Heart left ventricle (tissue), 16 donors: ENCODE data around the gene OLA1. TPM values are rescaled to one million over a fixed set of nuclear protein-coding genes. Genes with fewer than 3 reads are reported as not detected.

Experiments used
- ATAC-seq, 4 donors: fragments of 200-7000 bp; cut with Tn5 transposase; one replicate each; pipeline ENCODE4 v1.9.1; 2020 to 2022; ENCODE audit warnings: moderate library complexity in 4 of 4, mild to moderate bottlenecking in 3 of 4, moderate number of reproducible peaks in 1 of 4
- DNase-seq, 5 donors: peaks; one replicate each; pipeline ENCODE4 v3.0.0-alpha.2; 2020
- H3K27ac ChIP-seq, 12 donors: fragments of 200-600 bp; sonication (generic) in 4 of 12; one replicate each; pipeline versions ENCODE4 v1.5.0 to v1.8.0; 2016 to 2022; ENCODE audit warnings: mild to moderate bottlenecking in 2 of 12
- H3K27me3 ChIP-seq, 9 donors: fragments of 200-600 bp; sonication (generic) in 2 of 9; one replicate each; pipeline versions ENCODE4 v1.5.1 to v1.8.0; 2016 to 2022; ENCODE audit warnings: mild to moderate bottlenecking in 3 of 9
- H3K36me3 ChIP-seq, 9 donors: fragments of 200-600 bp; sonication (generic) in 2 of 9; one replicate each; pipeline versions ENCODE4 v1.5.0 to v1.8.0; 2018 to 2022; ENCODE audit warnings: mild to moderate bottlenecking in 2 of 9
- H3K4me1 ChIP-seq, 12 donors: fragments of 200-600 bp; sonication (generic) in 4 of 12; one replicate each; pipeline versions ENCODE4 v1.5.0 to v1.8.0; 2016 to 2022; ENCODE audit warnings: mild to moderate bottlenecking in 3 of 12
- H3K4me3 ChIP-seq, 12 donors: fragments of 200-600 bp; sonication (generic) in 4 of 12; one replicate each; pipeline versions ENCODE4 v1.5.0 to v1.8.0; 2017 to 2022; ENCODE audit warnings: mild to moderate bottlenecking in 9 of 12, moderate library complexity in 4 of 12
- H3K9me3 ChIP-seq, 12 donors: fragments of 200-600 bp; sonication (generic) in 4 of 12; one replicate each; pipeline versions ENCODE4 v1.5.0 to v1.8.0; 2016 to 2022; ENCODE audit warnings: mild to moderate bottlenecking in 1 of 12
- POLR2A ChIP-seq, 2 donors: fragments of 450-650 bp; IDR thresholded peaks; one replicate each; pipeline ENCODE4 v1.6.1; 2017; ENCODE audit warnings: antibody characterized with exemption in 2 of 2, mild to moderate bottlenecking in 2 of 2, moderate library complexity in 2 of 2
- WGBS, 4 donors: extraction: QIAGEN DNeasy Blood & Tissue Kit in 2 of 4; methylation state at CpG; one replicate each; pipeline versions ENCODE4 v1.1.5 to v1.1.7; 2013 to 2018; 5-methylcytosine and 5-hydroxymethylcytosine counted together
- intact Hi-C, 10 donors: fragments of 100-400 bp; cut with DNase I; formaldehyde crosslinking; loops; one replicate each; pipeline versions ENCODE4 v1.11.1 to v1.14.2; 2022
- polyA plus RNA-seq, 2 donors: library from polyadenylated mRNA; stranded (reverse); fragments of 200-250 nt; gene quantifications; one replicate each; pipeline ENCODE4 v1.2.3, GENCODE V29; 2013
- total RNA-seq, 9 donors: library from RNA; depleted of rRNA in 2 of 9; stranded (reverse); fragments of >200 nt in 2 of 9; fragmentation: NEBNext Ultra II Directional in 3 of 9; extraction: Animal tissue kit (Norgen Biotek cat#: 25700) in 3 of 9; gene quantifications; one replicate each; pipeline versions ENCODE4 v1.1.0 to v1.2.4, GENCODE V29; 2016 to 2023
- TF ChIP-seq, protein P1 (sequence below), 12 donors: fragments of 200-600 bp; sonication (generic) in 4 of 12; IDR thresholded peaks; one replicate each; pipeline versions ENCODE4 v1.5.0 to v1.8.0; 2018 to 2022; ENCODE audit warnings: antibody characterized with exemption in 12 of 12, mild to moderate bottlenecking in 5 of 12
- donor health status: ischemic (EF 13 %, LVEDD 7.1; RV severe dilation, severe dysfunction).
- donor health status: healthy with polysubstance abuse.
- donor health status: DM: no; HTN: yes; CAD: no.
- donor health status: DM: no; HTN: no; CAD: no.
- donor health status: ischemic (EF 25% LVEDD 6.9; RV normal size, moderate dysfunction).
- donor health status: ischemic (EF 25% LVEDD 5.7; RV mildly dilated, moderate dysfunction).
- donor health status: healthy.
- donor health status: DM: yes; HTN: yes; CAD: no.
- donor health status: ischemic (EF 35%, LVEDD 5.7; RV mildly dilated, moderate dysfunction).
- donor health status: nonischemic (EF 11% LVEDD 7.7; RV severe dilation, severe dysfunction).
- donor health status: DM: yes; HTN: yes; CAD: no.
- donor health status: PGD.
- donor health status: ischemic (EF 29% LVEDD 5.4; RV normal size, mild dysfunction).
- donor health status: nonischemic (EF 23%, LVEDD 6.1; RV moderate dilation, normal function).

The OLA1 gene
- total and polyA plus RNA-seq, 11 donors, result 41.5 to 91.7 (median 72.5) TPM

DNA sequence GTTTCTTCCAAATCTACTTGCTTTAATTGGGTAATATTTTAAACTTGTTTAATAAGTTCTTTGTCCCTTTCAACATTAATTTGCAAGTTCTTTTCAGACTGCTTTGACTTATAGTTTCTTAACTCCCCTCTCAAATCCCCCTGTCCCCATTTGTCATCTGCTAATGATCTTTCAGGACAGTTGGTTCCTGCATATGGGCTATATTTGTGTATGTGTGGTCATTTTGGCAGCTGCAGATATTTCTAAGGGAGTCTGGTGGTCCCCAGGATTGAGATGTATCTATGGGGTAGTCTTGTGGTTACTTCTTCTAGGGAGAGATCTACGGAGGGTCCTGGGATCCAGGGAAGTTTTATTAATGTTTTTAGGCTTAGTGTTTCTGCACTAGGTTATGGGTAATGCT, 162.6 kb downstream of the OLA1 start:
- whole genome bisulfite sequencing, 4 donors, result 94 to 100% (median 98%) methylated on average over 1 of the region's 1 CpG
- TF ChIP-seq POLR2A (IDR thresholded peaks at IDR 0.05), result no peak
- TF ChIP-seq, protein P1, sequence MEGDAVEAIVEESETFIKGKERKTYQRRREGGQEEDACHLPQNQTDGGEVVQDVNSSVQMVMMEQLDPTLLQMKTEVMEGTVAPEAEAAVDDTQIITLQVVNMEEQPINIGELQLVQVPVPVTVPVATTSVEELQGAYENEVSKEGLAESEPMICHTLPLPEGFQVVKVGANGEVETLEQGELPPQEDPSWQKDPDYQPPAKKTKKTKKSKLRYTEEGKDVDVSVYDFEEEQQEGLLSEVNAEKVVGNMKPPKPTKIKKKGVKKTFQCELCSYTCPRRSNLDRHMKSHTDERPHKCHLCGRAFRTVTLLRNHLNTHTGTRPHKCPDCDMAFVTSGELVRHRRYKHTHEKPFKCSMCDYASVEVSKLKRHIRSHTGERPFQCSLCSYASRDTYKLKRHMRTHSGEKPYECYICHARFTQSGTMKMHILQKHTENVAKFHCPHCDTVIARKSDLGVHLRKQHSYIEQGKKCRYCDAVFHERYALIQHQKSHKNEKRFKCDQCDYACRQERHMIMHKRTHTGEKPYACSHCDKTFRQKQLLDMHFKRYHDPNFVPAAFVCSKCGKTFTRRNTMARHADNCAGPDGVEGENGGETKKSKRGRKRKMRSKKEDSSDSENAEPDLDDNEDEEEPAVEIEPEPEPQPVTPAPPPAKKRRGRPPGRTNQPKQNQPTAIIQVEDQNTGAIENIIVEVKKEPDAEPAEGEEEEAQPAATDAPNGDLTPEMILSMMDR (IDR thresholded peaks at IDR 0.05), result no peak
- Histone ChIP-seq H3K36me3 (peaks cover 0 to 5% (median 0%) of the 10 kb centered on the region in 9 donors), H3K9me3 (no peaks in the 10 kb centered on the region), H3K4me1 (no peaks in the 10 kb centered on the region), H3K4me3 (no peak overlapping the region), H3K27ac (no peak overlapping the region), H3K27me3 (no peaks in the 10 kb centered on the region)
- no peak for DNase-seq
- no peak for ATAC-seq
- intact Hi-C loops, result no loop called here

DNA sequence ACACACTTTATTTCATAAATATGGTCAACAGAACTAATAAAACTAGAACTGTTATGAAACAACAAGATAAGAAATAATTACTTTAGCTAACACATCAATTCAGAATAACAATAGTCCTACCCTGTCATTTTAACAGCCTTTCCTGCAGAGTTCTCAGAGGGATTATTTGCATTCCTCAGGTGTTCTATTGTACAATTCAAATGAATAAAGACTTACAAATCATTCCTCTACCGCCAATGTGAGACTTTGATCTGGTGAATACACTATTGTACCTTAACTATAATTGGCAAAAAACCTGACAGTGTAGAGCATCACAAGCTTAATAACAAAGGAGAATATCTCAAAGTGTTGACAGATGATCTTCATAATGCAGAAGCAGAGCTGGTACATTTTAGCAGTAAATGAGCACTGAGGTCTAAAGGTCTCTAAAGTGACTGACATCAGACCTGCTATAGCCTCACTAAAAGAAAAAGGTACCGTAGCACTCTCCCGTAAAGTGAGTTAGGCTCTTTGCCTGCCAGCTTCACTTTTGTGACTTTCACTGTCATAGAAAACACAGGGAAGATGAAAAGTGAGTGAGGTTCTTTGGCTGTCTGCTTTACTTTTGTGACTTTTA, 164.4 kb downstream of the OLA1 start:
- DNase-seq, result no peak
- Histone ChIP-seq H3K9me3 (no peaks in the 10 kb centered on the region), H3K4me1 (no peaks in the 10 kb centered on the region), H3K27me3 (no peaks in the 10 kb centered on the region), H3K27ac (no peak overlapping the region), H3K4me3 (no peak overlapping the region), H3K36me3 (peaks cover 0 to 6% (median 0%) of the 10 kb centered on the region in 9 donors)
- TF ChIP-seq, protein P1 (IDR thresholded peaks at IDR 0.05), result no peak
- no peak for TF ChIP-seq POLR2A (IDR thresholded peaks at IDR 0.05)
- intact Hi-C loops, result no loop called here
- 87 to 93% (median 90%) methylated on average over 3 of the region's 3 CpGs for WGBS, 4 donors
- ATAC-seq, result no peak

DNA sequence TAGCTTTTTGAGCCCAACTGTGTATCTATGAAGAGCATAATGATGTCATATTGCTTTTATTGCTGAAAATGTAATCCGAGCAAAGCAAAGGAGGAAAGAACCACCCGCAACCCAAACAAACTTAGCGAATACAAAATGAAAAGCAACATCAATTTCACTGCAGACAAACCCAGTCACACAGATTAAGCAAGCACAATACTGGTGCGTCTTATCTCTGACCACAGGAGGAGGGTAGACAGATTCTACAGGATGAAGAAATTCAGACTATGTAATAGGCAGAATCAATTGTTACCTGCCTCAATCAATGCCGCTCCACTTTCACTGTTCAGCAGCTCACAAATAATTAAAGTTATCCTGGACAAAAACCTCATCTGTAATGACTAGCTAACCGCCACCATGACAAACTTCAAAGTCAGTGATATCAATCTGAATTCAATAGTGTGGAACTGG, 167.6 kb downstream of the OLA1 start:
- H3K4me1 ChIP-seq, result no peaks in the 10 kb centered on the region
- DNase-seq (no peak), ATAC-seq (no peak)
- 90 to 95% (median 91%) methylated on average over 6 of the region's 6 CpGs for WGBS, 4 donors
- TF ChIP-seq, protein P1 (IDR thresholded peaks at IDR 0.05), result no peak
- TF ChIP-seq POLR2A (IDR thresholded peaks at IDR 0.05), result no peak
- H3K9me3 ChIP-seq, result no peaks in the 10 kb centered on the region
- no peaks in the 10 kb centered on the region for H3K27me3 ChIP-seq
- no peak overlapping the region for H3K4me3 ChIP-seq
- no peak overlapping the region for H3K27ac ChIP-seq
- intact Hi-C loops, result no loop called here
- peaks cover 0 to 6% (median 0%) of the 10 kb centered on the region in 9 donors for H3K36me3 ChIP-seq

DNA sequence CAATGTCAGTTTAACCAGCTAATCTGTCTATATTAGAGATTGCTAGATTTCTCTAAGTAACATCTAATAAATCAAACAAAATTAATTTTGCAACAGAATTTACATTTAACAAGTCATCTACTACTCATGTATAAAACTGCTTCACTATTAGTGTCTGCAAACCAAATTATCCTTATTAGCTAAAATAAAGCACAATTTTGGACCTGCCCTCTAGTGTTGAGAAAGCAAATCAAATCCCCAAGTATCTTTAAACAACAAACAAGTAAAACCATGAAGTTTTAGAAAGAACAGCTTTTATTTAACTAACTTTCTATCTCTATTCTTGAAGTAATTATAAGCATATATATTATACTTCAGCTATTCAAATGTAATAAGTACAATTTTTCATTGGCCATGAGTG, 170.1 kb downstream of the OLA1 start:
- TF ChIP-seq, protein P1 (IDR thresholded peaks at IDR 0.05), result peak in 11 of 12 donors; percentile 12 to 61 (median 47)
- no peak for TF ChIP-seq POLR2A (IDR thresholded peaks at IDR 0.05)
- Histone ChIP-seq H3K27ac (no peak overlapping the region), H3K36me3 (peaks cover 0 to 12% (median 0%) of the 10 kb centered on the region in 9 donors), H3K27me3 (no peaks in the 10 kb centered on the region), H3K9me3 (no peaks in the 10 kb centered on the region), H3K4me1 (no peaks in the 10 kb centered on the region), H3K4me3 (no peak overlapping the region)
- intact Hi-C loops, result loop anchor here in 1 of 10 donors (10.0 kb wide), 1 partner anchor 673 kb away; no protein-coding TSS in a partner anchor
- DNase-seq (no peak), ATAC-seq (no peak)
